HG02642 (cell line): ENCODE data around the gene DCUN1D3.
"Not testable (repeated sequence)": the region's sequence is repeated elsewhere in the genome, so short reads cannot be mapped to it uniquely, and the experiment has no call there.

Source experiments
- ATAC-seq: cut with Tn5 transposase; IDR thresholded peaks from one replicate; pipeline ENCODE4 v1.9.1; 2021; ENCODE audit warnings: mild to moderate bottlenecking; ENCODE audit not compliant: unreplicated experiment, poor library complexity

The DCUN1D3 gene

DNA sequence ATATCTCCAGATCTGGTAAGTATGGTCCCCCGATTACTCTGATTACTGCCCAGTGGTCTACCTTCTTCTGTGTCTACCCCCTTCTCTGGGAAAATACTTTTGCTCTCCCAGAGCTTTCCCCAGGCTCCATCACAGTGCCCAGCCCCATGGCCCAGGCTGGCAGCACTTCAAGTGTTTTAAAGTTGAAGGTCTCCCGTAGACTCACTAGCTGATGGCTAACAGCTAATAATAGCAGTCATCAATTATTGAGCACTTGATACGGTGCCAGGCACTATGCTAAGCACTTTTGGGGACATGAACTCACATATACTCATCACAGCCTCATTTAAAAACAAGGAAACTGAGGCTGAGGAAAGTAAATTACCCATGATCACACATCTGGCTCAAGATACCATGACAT, 33.4 kb downstream of the DCUN1D3 start:
- ATAC-seq, result no peak

DNA sequence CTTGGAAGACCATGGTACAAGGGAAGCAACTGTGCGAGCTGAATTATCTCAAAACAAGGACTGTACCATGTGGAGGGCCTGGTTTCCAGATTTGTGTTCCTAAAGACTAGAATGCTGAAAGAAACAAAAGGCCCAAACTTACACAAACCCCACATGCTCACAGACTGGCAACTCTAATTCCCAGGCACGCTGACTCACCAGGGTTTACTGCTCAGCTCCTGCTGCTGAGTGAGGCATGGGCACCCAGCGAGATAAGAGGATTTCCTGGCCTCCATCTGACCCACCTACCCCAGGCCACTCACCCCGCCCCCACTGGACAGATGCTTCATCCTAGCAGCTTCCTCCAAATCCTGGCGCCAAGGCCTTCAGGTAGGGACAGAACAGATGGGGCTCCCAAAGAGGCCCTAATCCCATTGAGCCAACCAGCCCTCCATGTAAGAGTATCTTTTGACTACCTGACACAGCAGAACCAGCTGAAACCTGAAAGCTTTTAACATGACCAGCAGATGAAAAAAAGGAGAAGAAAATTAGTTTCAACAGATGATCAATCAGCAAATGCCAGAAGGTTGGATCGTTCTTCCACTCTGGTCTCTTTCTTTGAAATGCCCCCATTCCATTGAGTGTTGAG, 33.9 kb downstream of the DCUN1D3 start:
- no peak for ATAC-seq

DNA sequence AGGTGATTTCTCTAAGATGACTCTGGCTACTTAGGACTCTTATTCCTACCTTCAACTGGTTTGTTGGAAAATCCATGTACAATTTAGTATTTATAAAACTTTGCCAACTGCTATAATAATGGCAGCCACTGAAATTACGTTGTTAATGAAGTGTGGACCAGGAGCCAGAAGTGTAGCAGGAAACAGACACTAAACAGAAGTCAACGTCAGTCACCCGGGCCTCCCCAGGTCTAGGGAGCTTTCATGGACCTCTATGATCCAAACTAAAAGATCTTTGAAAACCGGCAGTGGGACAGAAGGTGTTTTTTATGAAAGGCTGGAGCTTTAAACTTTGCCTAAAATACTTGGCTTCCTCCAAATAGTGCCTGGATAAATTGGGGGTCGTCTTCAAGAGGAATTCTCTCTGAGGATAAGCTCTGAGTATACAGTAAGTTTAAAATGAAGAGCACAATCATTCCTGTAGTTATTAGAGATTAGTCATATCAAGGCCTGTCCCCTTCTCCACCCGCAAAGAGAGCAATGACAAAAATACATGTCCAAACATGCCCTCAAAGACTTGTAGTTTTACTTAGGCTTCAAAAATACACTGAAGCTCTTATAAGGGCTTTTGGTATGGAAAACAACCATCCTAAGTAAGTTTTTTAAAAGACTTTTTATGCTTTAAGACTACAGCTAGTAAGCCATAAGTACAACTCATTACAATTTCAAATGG, 34.6 kb downstream of the DCUN1D3 start:
- ATAC-seq, result no peak

DNA sequence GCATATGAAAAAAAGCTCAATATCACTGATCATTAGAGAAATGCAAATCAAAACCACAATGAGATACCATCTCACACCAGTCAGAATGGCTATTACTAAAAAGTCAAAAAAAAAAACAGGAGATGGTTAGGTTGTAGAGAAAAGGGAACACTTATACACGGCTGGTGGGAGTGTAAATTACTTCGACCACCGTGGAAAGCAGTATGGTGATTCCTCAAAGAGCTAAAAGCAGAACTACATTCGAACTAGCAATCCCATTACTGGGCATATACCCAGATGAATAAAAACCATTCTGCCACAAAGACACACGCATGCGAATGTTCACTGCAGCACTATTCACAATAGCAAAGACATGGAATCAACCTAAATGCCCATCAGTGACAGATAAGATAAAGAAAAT, 35.8 kb downstream of the DCUN1D3 start:
- not testable (repeated sequence) for ATAC-seq

GRCh38 chr16:20862162-20862960, 37.8 kb downstream of the DCUN1D3 start:
- no peak for ATAC-seq

- ATAC-seq, result not testable (repeated sequence)
Measured at GRCh38 chr16:20860995-20861394, 39.2 kb downstream of the DCUN1D3 start.

- ATAC-seq, result no peak
Measured at GRCh38 chr16:20860361-20860760, 39.8 kb downstream of the DCUN1D3 start.

- no peak for ATAC-seq
Measured at GRCh38 chr16:20859699-20860098, 40.5 kb downstream of the DCUN1D3 start.

GRCh38 chr16:20859229-20859628, 40.9 kb downstream of the DCUN1D3 start:
- ATAC-seq, result no peak

- no peak for ATAC-seq
Measured at GRCh38 chr16:20857281-20857680, 42.9 kb downstream of the DCUN1D3 start.

GRCh38 chr16:20854963-20855362, 45.2 kb downstream of the DCUN1D3 start:
- no peak for ATAC-seq

GRCh38 chr16:20853981-20854620, 46.1 kb downstream of the DCUN1D3 start:
- ATAC-seq, result no peak

- ATAC-seq, result no peak
Measured at GRCh38 chr16:20853143-20853542, 47.0 kb downstream of the DCUN1D3 start.

- ATAC-seq, result no peak
Measured at GRCh38 chr16:20851601-20852000, 48.6 kb downstream of the DCUN1D3 start.

- no peak for ATAC-seq
Measured at GRCh38 chr16:20850981-20851380, 49.2 kb downstream of the DCUN1D3 start.

DNA sequence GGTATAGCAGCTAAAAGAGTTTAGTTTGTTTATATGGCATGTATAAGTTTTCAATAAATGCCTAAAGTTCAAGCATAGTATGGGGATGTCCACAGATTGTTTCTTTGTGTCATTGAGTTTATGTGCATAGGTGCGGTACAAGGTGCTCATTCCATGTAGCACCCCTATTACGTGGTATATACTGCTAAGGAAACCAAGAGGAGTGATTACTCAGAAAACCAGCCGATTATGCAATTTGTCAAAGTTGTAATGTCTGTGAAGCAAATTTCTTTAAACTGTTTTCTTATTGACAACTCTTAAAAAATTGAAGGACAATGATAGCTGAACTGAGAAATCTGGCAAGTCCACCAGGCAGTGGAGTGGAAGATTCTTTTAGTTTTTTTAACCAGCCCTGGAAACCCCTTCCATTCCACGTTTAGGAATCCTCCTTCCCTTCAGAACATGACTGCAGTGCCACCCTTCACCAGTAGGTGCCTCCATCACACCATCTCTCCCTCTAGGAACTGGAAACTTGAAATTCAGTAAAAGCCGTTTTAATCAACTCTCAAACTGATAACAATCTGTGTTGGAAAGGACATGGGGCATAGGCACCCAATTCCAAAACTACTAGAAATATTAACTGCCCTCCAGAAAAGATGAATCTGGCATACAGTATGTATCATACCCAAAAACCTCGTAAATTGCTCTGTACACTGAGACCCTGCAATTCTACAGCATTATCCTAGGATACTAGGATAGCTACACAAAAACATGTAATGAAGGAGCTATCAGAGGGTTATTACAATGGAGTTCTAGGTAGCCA, 50.4 kb downstream of the DCUN1D3 start:
- no peak for ATAC-seq

DNA sequence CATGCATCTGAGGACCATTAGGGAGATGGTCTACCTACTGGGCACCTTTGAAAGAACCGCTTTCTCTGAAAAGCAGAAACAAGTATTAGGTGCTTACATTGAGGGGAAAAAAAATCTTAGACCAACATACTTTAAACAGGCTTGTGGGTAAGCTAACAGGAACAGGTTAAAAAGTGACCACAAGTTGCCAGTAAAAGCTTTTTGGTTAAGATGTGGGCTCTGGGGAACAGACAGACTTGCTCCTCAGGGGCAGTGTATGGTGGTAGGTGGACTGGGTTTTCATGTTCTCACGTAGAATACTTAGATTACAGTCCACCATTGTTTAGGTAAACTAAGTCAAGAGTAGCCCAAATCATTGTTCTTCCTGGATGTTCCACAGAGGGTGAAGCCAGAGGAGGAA, 52.6 kb downstream of the DCUN1D3 start:
- no peak for ATAC-seq

DNA sequence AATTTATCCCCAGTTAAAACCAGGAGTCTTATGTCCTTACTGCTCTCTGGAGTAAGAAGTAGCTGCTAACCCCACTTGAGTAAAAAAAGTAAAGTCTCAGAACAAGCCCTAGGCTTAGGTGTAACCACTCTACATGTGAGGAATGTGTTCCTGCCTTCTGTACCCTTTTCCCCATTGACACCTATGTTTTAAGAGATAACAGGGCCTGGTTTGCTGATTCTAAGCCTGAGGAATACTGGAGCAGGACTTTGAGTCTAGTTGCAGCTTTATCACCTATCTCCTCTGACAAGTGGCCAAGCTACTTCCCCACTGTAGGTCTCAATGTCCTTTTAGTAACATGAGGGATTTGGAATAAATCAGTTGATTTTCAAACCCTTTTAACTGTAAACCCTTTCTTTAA, 53.6 kb downstream of the DCUN1D3 start:
- no peak for ATAC-seq

DNA sequence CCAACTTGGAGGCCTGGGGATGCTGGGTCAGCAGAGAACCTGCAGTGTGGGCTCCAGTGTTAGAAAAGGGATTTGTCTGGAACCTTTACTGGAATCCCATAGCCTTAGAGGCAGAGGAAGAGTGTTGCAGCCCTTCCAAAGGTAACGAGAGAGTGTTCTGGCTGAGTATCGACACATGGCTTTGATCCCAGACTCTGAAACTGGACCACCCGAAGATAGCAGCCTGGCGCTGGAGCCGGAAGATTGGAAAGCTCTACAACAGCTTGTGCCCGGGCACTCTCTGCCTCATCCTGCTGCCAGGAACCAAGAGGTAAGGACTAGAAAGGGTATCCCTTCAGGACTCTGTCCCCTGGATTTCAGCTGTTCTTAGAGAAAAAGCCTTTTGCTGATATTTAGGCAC, 54.1 kb downstream of the DCUN1D3 start:
- ATAC-seq, result no peak

DNA sequence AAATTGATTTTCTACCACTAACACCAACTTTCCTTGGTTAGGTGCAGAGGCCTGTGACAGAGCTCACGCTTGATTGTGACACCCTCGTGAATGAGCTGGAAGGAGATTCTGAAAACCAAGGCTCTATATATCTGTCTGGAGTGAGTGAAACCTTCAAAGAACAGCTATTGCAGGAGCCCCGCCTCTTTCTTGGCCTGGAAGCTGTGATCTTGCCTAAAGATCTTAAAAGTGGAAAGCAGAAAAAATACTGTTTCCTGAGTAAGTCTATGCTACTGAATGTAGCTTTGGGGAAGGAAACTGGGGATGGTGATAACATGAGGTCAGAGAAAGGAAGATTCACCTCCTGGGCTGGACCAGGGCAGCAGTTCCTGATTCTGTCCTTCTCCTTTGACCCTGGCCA, 55.6 kb downstream of the DCUN1D3 start:
- no peak for ATAC-seq
